Breast epithelium (tissue), 4 donors: ENCODE results near the gene NYAP2. TPM values are rescaled to one million over a fixed set of nuclear protein-coding genes. Genes with fewer than 3 reads are reported as not detected.

Experiments used
- DNase-seq, 2 donors: peaks; one replicate each; pipeline ENCODE4 v3.0.0-alpha.2; 2019; ENCODE audit warnings: low spot score in 2 of 2
- H3K27ac ChIP-seq, 2 donors: fragments of 200-600 bp; sonication (generic) in 1 of 2; one replicate each; pipeline ENCODE4 v1.5.1; 2016 to 2019; ENCODE audit warnings: mild to moderate bottlenecking in 1 of 2
- H3K27me3 ChIP-seq, 2 donors: fragments of 200-600 bp; sonication (generic) in 1 of 2; one replicate each; pipeline versions ENCODE4 v1.5.1 to v1.6.0; 2017 to 2019; ENCODE audit warnings: control low read depth in 1 of 2, mild to moderate bottlenecking in 1 of 2
- H3K36me3 ChIP-seq: fragments of 200-600 bp; one replicate; pipeline ENCODE4 v1.5.1; 2019
- H3K4me1 ChIP-seq, 2 donors: fragments of 200-600 bp; sonication (generic); one replicate each; pipeline ENCODE4 v1.5.1; 2016 to 2019; ENCODE audit warnings: control low read depth in 1 of 2
- H3K4me3 ChIP-seq, 3 donors: fragments of 200-600 bp; sonication (generic); 1 replicate in 2 of 3; 2 replicates in 1 of 3; pipeline ENCODE4 v1.5.1; 2016 to 2019; ENCODE audit warnings: mild to moderate bottlenecking in 3 of 3, moderate library complexity in 2 of 3
- H3K9me3 ChIP-seq, 2 donors: fragments of 200-600 bp; sonication (generic) in 1 of 2; one replicate each; pipeline ENCODE4 v1.5.1; 2016 to 2019; ENCODE audit warnings: control low read depth in 1 of 2
- POLR2A ChIP-seq: fragments of 450-650 bp; IDR thresholded peaks from one replicate; pipeline ENCODE4 v1.6.1; 2016; ENCODE audit warnings: antibody characterized with exemption, mild to moderate bottlenecking, moderate library complexity
- POLR2AphosphoS5 ChIP-seq, 3 donors: sonication (generic); formaldehyde crosslinking; IDR thresholded peaks; one replicate each; pipeline ENCODE4 v1.6.1; 2017; ENCODE audit warnings: antibody characterized with exemption in 3 of 3
- intact Hi-C: fragments of 100-400 bp; cut with DNase I; formaldehyde crosslinking; loops from one replicate; pipeline ENCODE4 v1.15.1; 2023; ENCODE audit warnings: low total_unique reads
- total RNA-seq, 3 donors: library from RNA; depleted of rRNA; stranded (reverse); fragments of >200 nt; gene quantifications; one replicate each; pipeline ENCODE4 v1.1.0, GENCODE V29; 2016
- TF ChIP-seq, protein P1 (sequence below), 3 donors: fragments of 450-650 bp; IDR thresholded peaks; one replicate each; pipeline ENCODE4 v1.5.1; 2016 to 2017; ENCODE audit warnings: antibody characterized with exemption in 3 of 3, mild to moderate bottlenecking in 3 of 3, moderate library complexity in 3 of 3

NYAP2 gene
- total RNA-seq, 3 donors from 2014 or later = 0.15 TPM; not detected in 2

DNA sequence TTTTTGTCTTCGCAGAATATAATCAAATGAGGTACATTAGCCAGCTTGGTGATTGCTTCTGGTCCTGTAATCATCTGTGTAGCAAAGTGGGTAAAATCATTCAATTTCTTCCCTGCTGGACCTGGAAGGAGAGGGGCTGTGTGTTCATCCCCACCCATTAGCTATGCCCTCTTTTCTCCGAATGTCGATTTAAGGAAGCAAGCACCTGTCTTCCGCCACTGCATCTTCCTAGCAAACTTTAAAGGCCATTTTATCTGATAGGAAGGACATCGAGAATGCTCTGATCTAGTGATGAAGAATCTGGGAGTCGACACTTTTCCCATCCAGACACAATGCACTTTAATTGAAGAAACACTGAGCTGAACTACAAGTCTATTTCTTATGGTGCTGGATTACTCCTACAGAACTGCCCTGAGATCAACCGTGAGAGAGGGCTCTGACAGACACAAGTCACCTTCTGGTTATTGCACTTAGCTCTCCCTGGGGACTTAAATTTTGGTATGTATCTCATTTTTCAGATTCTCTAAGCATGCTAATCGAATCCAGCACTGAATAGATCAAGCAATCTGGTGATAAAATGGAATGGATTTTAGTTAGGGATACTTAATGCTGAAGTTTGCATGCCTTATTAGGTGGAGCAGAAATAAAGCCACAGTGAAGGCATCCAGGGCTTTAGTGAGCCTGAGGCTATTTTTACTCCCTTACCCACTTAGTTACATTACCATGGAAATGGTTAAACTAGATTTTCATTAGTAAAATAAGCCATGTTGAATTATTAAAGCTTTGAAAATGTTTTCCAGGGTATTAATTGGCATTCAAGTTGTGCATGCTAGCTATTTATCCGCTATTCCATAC is 1.3 kb downstream of the NYAP2 start:
- intact Hi-C loops = no loop called here
- no peaks in the 10 kb centered on the region for H3K9me3 ChIP-seq

DNA sequence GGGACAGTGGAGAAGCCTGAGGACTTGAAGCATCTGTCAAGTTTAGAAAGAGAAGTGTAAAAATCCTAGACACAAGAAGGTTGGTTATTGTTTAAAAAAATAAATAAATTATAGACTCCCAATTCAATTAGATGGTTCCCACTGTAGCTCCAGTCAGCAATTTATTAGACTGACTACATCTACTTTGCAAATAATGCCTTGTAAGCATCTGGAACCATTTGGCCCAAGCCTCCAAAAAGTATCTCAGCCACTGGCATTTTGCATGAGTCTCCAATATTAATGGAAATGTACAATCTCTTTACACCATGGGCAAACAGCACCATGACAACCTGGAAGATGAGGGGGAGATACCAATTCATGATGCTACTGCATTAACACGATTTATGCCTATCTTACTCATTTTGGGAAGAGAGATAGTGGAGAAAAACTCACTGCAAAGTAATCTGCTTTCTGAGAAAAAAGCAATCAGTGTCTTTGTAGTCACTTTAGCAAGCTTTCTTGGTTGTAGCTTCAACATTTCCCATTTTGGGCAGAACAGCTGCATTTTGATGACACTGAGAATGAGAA is 2.8 kb downstream of the NYAP2 start:
- intact Hi-C loops = no loop called here
- Histone ChIP-seq H3K27ac (no peak overlapping the region), H3K9me3 (no peaks in the 10 kb centered on the region), H3K4me1 (no peaks in the 10 kb centered on the region), H3K36me3 (no peaks in the 10 kb centered on the region), H3K27me3 (no peaks in the 10 kb centered on the region), H3K4me3 (no peak overlapping the region)
- TF ChIP-seq, protein P1, sequence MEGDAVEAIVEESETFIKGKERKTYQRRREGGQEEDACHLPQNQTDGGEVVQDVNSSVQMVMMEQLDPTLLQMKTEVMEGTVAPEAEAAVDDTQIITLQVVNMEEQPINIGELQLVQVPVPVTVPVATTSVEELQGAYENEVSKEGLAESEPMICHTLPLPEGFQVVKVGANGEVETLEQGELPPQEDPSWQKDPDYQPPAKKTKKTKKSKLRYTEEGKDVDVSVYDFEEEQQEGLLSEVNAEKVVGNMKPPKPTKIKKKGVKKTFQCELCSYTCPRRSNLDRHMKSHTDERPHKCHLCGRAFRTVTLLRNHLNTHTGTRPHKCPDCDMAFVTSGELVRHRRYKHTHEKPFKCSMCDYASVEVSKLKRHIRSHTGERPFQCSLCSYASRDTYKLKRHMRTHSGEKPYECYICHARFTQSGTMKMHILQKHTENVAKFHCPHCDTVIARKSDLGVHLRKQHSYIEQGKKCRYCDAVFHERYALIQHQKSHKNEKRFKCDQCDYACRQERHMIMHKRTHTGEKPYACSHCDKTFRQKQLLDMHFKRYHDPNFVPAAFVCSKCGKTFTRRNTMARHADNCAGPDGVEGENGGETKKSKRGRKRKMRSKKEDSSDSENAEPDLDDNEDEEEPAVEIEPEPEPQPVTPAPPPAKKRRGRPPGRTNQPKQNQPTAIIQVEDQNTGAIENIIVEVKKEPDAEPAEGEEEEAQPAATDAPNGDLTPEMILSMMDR (IDR thresholded peaks at IDR 0.05) = no peak
- DNase-seq = no peak

More for the DNA sequence above, 1.3 kb downstream of the NYAP2 start:
- Histone ChIP-seq H3K36me3 (no peaks in the 10 kb centered on the region), H3K27me3 (no peaks in the 10 kb centered on the region), H3K27ac (no peak overlapping the region), H3K4me1 (no peaks in the 10 kb centered on the region), H3K4me3 (no peak overlapping the region)
- no peak for DNase-seq
- TF ChIP-seq POLR2A = no peak
- TF ChIP-seq POLR2AphosphoS5 (IDR thresholded peaks at IDR 0.05) = no peak
- TF ChIP-seq, protein P1 (IDR thresholded peaks at IDR 0.05) = no peak

DNA sequence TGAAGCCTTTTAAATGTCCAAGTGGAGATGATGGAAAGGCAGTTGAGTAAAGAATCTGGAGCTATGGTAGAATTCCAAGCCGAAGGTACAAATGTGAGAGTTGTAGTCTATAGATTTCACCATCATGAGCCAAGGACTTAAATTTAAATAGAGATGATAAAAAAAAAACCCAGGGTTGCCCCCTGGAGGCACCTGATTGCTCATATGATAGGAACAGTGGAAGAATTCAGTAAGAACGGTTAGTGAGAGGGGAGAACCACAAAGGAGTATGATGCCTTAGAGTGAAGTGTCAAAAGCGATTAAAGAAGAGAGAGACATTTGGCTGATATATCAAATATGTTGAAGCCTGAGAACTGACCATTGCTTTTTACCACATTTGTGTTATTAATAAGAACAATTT is 11.9 kb downstream of the NYAP2 start:
- Histone ChIP-seq H3K27me3 (no peaks in the 10 kb centered on the region), H3K4me1 (no peaks in the 10 kb centered on the region), H3K9me3 (no peaks in the 10 kb centered on the region), H3K27ac (no peak overlapping the region), H3K36me3 (no peaks in the 10 kb centered on the region), H3K4me3 (no peak overlapping the region)
- DNase-seq = no peak
- TF ChIP-seq POLR2AphosphoS5 (IDR thresholded peaks at IDR 0.05) (no peak), POLR2A (no peak)
- TF ChIP-seq, protein P1 (IDR thresholded peaks at IDR 0.05) = no peak
- intact Hi-C loops = no loop called here

DNA sequence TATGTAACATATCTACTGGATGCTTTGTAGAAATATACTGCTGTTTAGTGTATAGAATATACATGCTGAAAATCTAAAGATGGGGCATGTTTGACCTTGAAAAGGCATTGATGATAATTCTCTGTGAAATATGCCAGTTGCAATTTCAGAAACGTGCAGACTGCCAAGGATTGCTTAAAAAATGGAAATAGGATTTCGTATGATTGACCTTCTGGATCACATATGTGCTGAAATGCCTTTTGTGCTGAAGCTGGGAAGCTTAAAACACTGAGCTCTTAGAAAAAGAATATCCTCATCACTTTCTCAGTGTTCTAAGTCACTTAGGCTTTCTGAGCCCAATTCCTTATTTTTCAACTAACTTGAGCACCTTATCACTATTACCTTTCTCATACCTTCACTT is 14.3 kb downstream of the NYAP2 start:
- intact Hi-C loops = no loop called here
- no peak overlapping the region for H3K27ac ChIP-seq

DNA sequence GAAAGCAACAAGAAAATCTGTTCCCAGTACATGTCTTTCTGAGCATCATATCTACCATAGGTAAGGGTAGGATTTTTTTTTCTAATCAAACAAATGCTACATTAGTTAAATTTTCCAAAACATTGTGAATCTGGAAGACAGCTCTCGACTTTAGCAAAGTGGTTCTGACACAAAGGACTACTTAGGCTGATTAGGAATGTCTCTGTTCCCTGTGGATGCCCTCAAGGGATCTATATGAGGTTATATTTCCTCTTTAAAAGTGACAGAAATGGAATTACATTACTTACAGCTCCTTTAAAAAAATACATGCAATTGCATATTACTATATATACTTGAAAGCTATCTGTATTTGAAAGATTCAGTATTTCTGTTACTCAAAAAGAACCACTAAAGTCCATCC is 15.4 kb downstream of the NYAP2 start:
- Histone ChIP-seq H3K27me3 (no peaks in the 10 kb centered on the region), H3K9me3 (no peaks in the 10 kb centered on the region)

More for the DNA sequence above, 14.3 kb downstream of the NYAP2 start:
- Histone ChIP-seq H3K4me3 (no peak overlapping the region), H3K4me1 (no peaks in the 10 kb centered on the region), H3K36me3 (no peaks in the 10 kb centered on the region), H3K9me3 (no peaks in the 10 kb centered on the region), H3K27me3 (no peaks in the 10 kb centered on the region)
- DNase-seq = no peak
- TF ChIP-seq, protein P1 (IDR thresholded peaks at IDR 0.05) = no peak
- no peak for TF ChIP-seq POLR2A
- no peak for TF ChIP-seq POLR2AphosphoS5 (IDR thresholded peaks at IDR 0.05)

More for the DNA sequence above, 15.4 kb downstream of the NYAP2 start:
- no peak for TF ChIP-seq POLR2A
- TF ChIP-seq, protein P1 (IDR thresholded peaks at IDR 0.05) = no peak
- TF ChIP-seq POLR2AphosphoS5 (IDR thresholded peaks at IDR 0.05) = no peak
- H3K27ac ChIP-seq = no peak overlapping the region
- H3K4me1 ChIP-seq = no peaks in the 10 kb centered on the region
- no peak overlapping the region for H3K4me3 ChIP-seq
- intact Hi-C loops = no loop called here
- no peaks in the 10 kb centered on the region for H3K36me3 ChIP-seq
- no peak for DNase-seq
